H1 (cell line): ENCODE measurements around the gene GAS7. TPM values are rescaled to one million over a fixed set of nuclear protein-coding genes. Genes with fewer than 3 reads are reported as not detected.

ENCODE experiments used
- CTCF ChIA-PET: fragments of 300-600 bp; sonication (Branson Sonifier 250); formaldehyde crosslinking; loops from one replicate; lab custom pipeline; 2021; ENCODE audit not compliant: partially characterized antibody; lab: Charles Lee
- POLR2A ChIA-PET: fragments of 300-600 bp; sonication (Branson Sonifier 250); formaldehyde crosslinking; loops from one replicate; lab custom pipeline; 2021; ENCODE audit warnings: inconsistent platforms; ENCODE audit not compliant: partially characterized antibody; lab: Charles Lee
- DNase-seq, 2 experiments: peaks; one replicate each; pipeline versions ENCODE4 v3.0.0 to v3.0.0-alpha.2; 2010 to 2022; ENCODE audit warnings: low spot score in 2 of 2, low read depth in 1 of 2, mixed read lengths in 1 of 2
- FAIRE-seq: peaks from 2 replicates; lab custom pipeline; 2011; peaks lifted over from hg19 to GRCh38; lab: Jason Lieb, UNC
- H2AFZ ChIP-seq: 2 replicates; pipeline ENCODE4 v1.8.1; 2012; ENCODE audit warnings: low read length, inconsistent platforms
- H2AK5ac ChIP-seq: 2 replicates; pipeline ENCODE4 v1.6.1; 2013; ENCODE audit warnings: low read depth, low read length
- H2BK120ac ChIP-seq: replicated peaks from 2 replicates; pipeline ENCODE3; 2013; ENCODE audit warnings: low read depth, low read length, inconsistent platforms
- H2BK12ac ChIP-seq: 2 replicates; pipeline ENCODE4 v1.6.1; 2013; ENCODE audit warnings: low read depth, low read length
- H2BK15ac ChIP-seq: 2 replicates; pipeline ENCODE4 v1.6.1; 2013; ENCODE audit warnings: low read length
- H2BK20ac ChIP-seq: 2 replicates; pipeline ENCODE4 v1.6.1; 2013; ENCODE audit warnings: low read length
- H2BK5ac ChIP-seq: 2 replicates; pipeline ENCODE4 v1.6.1; 2013; ENCODE audit warnings: low read depth, low read length
- H3K14ac ChIP-seq: 2 replicates; pipeline ENCODE4 v1.6.1; 2013; ENCODE audit warnings: inconsistent platforms; ENCODE audit not compliant: insufficient read length
- H3K18ac ChIP-seq: 2 replicates; pipeline ENCODE4 v1.6.1; 2013; ENCODE audit warnings: low read length; ENCODE audit errors: extremely low read depth
- H3K23ac ChIP-seq: 2 replicates; pipeline ENCODE4 v1.6.1; 2013; ENCODE audit warnings: inconsistent platforms; ENCODE audit not compliant: insufficient read length
- H3K23me2 ChIP-seq: 2 replicates; pipeline ENCODE4 v1.6.1; 2013; ENCODE audit warnings: low read depth, low read length
- H3K27ac ChIP-seq: 2 replicates; pipeline ENCODE4 v1.6.1; 2011; ENCODE audit warnings: low read depth, low read length, inconsistent platforms
- H3K27me3 ChIP-seq, 4 experiments: replicated peaks in 1 of 4; 1 replicate in 1 of 4; 2 replicates in 3 of 4; pipeline versions ENCODE4 v1.6.1 to v1.8.1; 2011 to 2013; ENCODE audit warnings: low read length in 3 of 4, mild to moderate bottlenecking in 3 of 4, inconsistent platforms in 2 of 4, mixed read lengths in 2 of 4, moderate library complexity in 1 of 4; ENCODE audit not compliant: control insufficient read depth in 3 of 4, insufficient read depth in 3 of 4; ENCODE audit errors: extremely low read depth in 1 of 4
- H3K36me3 ChIP-seq, 4 experiments: 2 replicates each; pipeline versions ENCODE4 v1.6.1 to v1.8.1; 2011 to 2013; ENCODE audit warnings: mild to moderate bottlenecking in 4 of 4, low read length in 3 of 4, moderate library complexity in 2 of 4, control low read depth in 1 of 4, inconsistent platforms in 1 of 4; ENCODE audit not compliant: insufficient read depth in 4 of 4, control insufficient read depth in 2 of 4
- H3K4ac ChIP-seq: replicated peaks from 2 replicates; pipeline ENCODE3; 2013; ENCODE audit warnings: low read length, low read depth, mixed read lengths, inconsistent platforms; ENCODE audit not compliant: insufficient read length
- H3K4me1 ChIP-seq, 4 experiments: replicated peaks in 1 of 4; 1 replicate in 1 of 4; 2 replicates in 3 of 4; pipeline versions ENCODE4 v1.6.1 to v1.8.1; 2011 to 2013; ENCODE audit warnings: low read length in 3 of 4, inconsistent platforms in 2 of 4, mixed read lengths in 1 of 4; ENCODE audit not compliant: insufficient read depth in 4 of 4, control insufficient read depth in 3 of 4
- H3K4me2 ChIP-seq, 2 experiments: 2 replicates each; pipeline versions ENCODE4 v1.6.1 to v1.8.1; 2011 to 2013; ENCODE audit warnings: low read depth in 2 of 2, low read length in 2 of 2, control low read depth in 1 of 2, inconsistent platforms in 1 of 2, mild to moderate bottlenecking in 1 of 2; ENCODE audit not compliant: insufficient read depth in 1 of 2
- H3K4me3 ChIP-seq, 4 experiments: fragments of 200-600, 300-600 bp in 1 of 4; sonication (generic), shearing (Covaris generic), sonication (Bioruptor Twin) in 1 of 4; 2 replicates each; pipeline versions ENCODE4 v1.5.1 to v1.8.1; 2011 to 2016; ENCODE audit warnings: low read length in 4 of 4, low read depth in 3 of 4, control low read depth in 2 of 4, inconsistent platforms in 2 of 4, mild to moderate bottlenecking in 2 of 4, mixed read lengths in 1 of 4, moderate library complexity in 1 of 4; ENCODE audit not compliant: insufficient read depth in 2 of 4; ENCODE audit errors: extremely low read depth in 1 of 4
- H3K56ac ChIP-seq: replicated peaks from 2 replicates; pipeline ENCODE3; 2013; ENCODE audit warnings: low read depth, mild to moderate bottlenecking, mixed read lengths, low read length, inconsistent platforms; ENCODE audit not compliant: insufficient read length
- H3K79me1 ChIP-seq: 2 replicates; pipeline ENCODE4 v1.6.1; 2013; ENCODE audit warnings: low read depth, low read length, control low read depth
- H3K79me2 ChIP-seq, 2 experiments: 2 replicates each; pipeline versions ENCODE4 v1.6.1 to v1.8.1; 2012 to 2013; ENCODE audit warnings: low read length in 2 of 2, mild to moderate bottlenecking in 2 of 2, inconsistent platforms in 1 of 2; ENCODE audit not compliant: insufficient read depth in 2 of 2, control insufficient read depth in 1 of 2
- H3K9ac ChIP-seq, 4 experiments: replicated peaks in 1 of 4; 1 replicate in 1 of 4; 2 replicates in 3 of 4; pipeline versions ENCODE4 v1.6.1 to v1.8.1; 2011 to 2013; ENCODE audit warnings: low read depth in 3 of 4, low read length in 3 of 4, control low read depth in 2 of 4, mild to moderate bottlenecking in 2 of 4, moderate library complexity in 2 of 4, inconsistent platforms in 1 of 4; ENCODE audit errors: extremely low read depth in 1 of 4
- H3K9me3 ChIP-seq, 2 experiments: 2 replicates each; pipeline versions ENCODE4 v1.6.1 to v1.8.1; 2012 to 2013; ENCODE audit warnings: mild to moderate bottlenecking in 2 of 2, moderate library complexity in 2 of 2, control low read depth in 1 of 2, inconsistent platforms in 1 of 2, low read depth in 1 of 2, low read length in 1 of 2, mixed read lengths in 1 of 2; ENCODE audit not compliant: insufficient read depth in 2 of 2
- H4K20me1 ChIP-seq, 2 experiments: replicated peaks in 1 of 2; 2 replicates each; pipeline versions ENCODE3 to v1.8.1; 2011 to 2013; ENCODE audit warnings: inconsistent platforms in 2 of 2, low read length in 2 of 2, mild to moderate bottlenecking in 1 of 2; ENCODE audit not compliant: insufficient read depth in 2 of 2, control insufficient read depth in 1 of 2
- H4K5ac ChIP-seq: 2 replicates; pipeline ENCODE4 v1.6.1; 2013; ENCODE audit warnings: low read length, low read depth, mixed read lengths, inconsistent platforms; ENCODE audit not compliant: insufficient read length
- H4K8ac ChIP-seq: 2 replicates; pipeline ENCODE4 v1.8.0; 2013; ENCODE audit warnings: mild to moderate bottlenecking, moderate library complexity, low read length, inconsistent platforms; ENCODE audit not compliant: insufficient read depth; ENCODE audit errors: extremely low read depth
- H4K91ac ChIP-seq: replicated peaks from 2 replicates; pipeline ENCODE3; 2013; ENCODE audit warnings: low read length, mixed read lengths, inconsistent platforms; ENCODE audit not compliant: insufficient read length
- BACH1 ChIP-seq: IDR thresholded peaks from 2 replicates; pipeline ENCODE4 v1.6.1; 2012; ENCODE audit warnings: low read length, improper control_type of control experiment
- EGR1 ChIP-seq: IDR thresholded peaks from 2 replicates; pipeline ENCODE4 v1.6.1; 2011; ENCODE audit warnings: low read depth, low read length, borderline replicate concordance
- EP300 ChIP-seq, 2 experiments: IDR thresholded peaks; 1 replicate in 1 of 2; 2 replicates in 1 of 2; pipeline ENCODE4 v1.6.1; 2011 to 2012; ENCODE audit warnings: low read depth in 2 of 2, low read length in 2 of 2, mild to moderate bottlenecking in 2 of 2, borderline replicate concordance in 1 of 2, inconsistent platforms in 1 of 2, moderate library complexity in 1 of 2
- HDAC6 ChIP-seq: IDR thresholded peaks from one replicate; pipeline ENCODE4 v1.7.1; 2012; ENCODE audit warnings: low read depth, mild to moderate bottlenecking, inconsistent platforms, low read length, moderate library complexity
- NRF1 ChIP-seq: IDR thresholded peaks from 2 replicates; pipeline ENCODE4 v1.6.1; 2011; ENCODE audit warnings: mild to moderate bottlenecking, low read depth, low read length, improper control_type of control experiment
- POU5F1 ChIP-seq: IDR thresholded peaks from 2 replicates; pipeline ENCODE4 v1.6.1; 2011; ENCODE audit warnings: low read depth, mild to moderate bottlenecking, low read length, moderate library complexity
- RBBP5 ChIP-seq: IDR thresholded peaks from 2 replicates; pipeline ENCODE4 v1.7.1; 2012; ENCODE audit warnings: low read depth, mild to moderate bottlenecking, inconsistent platforms, low read length, moderate library complexity, borderline replicate concordance
- SIX5 ChIP-seq: IDR thresholded peaks from 2 replicates; pipeline ENCODE4 v1.6.1; 2011; ENCODE audit warnings: mild to moderate bottlenecking, low read depth, low read length
- WGBS, 2 experiments: shearing (Covaris generic) in 1 of 2; methylation state at CpG; one replicate each; pipeline versions ENCODE4 v1.1.6 to v1.1.7; 2013 to 2015; ENCODE audit warnings: low lambda C conversion rate in 2 of 2, mixed read lengths in 2 of 2, inconsistent platforms in 1 of 2, low coverage in 1 of 2, missing lambda C conversion rate in 1 of 2; ENCODE audit not compliant: insufficient replicate concordance in 2 of 2, insufficient coverage in 1 of 2, insufficient read length in 1 of 2; ENCODE audit errors: extremely low coverage in 1 of 2, missing lambda C conversion rate in 1 of 2; 5-methylcytosine and 5-hydroxymethylcytosine counted together
- polyA plus RNA-seq, 7 experiments: library from polyadenylated mRNA; depleted of rRNA in 3 of 7; stranded (reverse) in 5 of 7; unstranded in 2 of 7; fragments of >200 nt in 5 of 7; fragments of 200-250 nt in 2 of 7; gene quantifications; 1 replicate in 5 of 7; 2 replicates in 1 of 7; 4 replicates in 1 of 7; pipeline versions ENCODE4 v1.2.1 to v1.2.3, GENCODE V29; 2011 to 2013; ENCODE audit warnings: missing spikeins in 2 of 7, mixed read lengths in 2 of 7
- total RNA-seq: library from RNA; stranded (reverse); fragmentation: NEBNext Ultra II Directional; extraction: Animal tissue kit (Norgen Biotek cat#: 25700); gene quantifications from 2 replicates; pipeline ENCODE4 v1.2.1, GENCODE V29; 2021
- TF ChIP-seq, protein P1 (sequence below): IDR thresholded peaks from 2 replicates; pipeline ENCODE4 v1.6.1; 2012; ENCODE audit warnings: inconsistent platforms

Gene GAS7
- total and polyA plus RNA-seq, 2 of the 8 experiments (the other 6 are each of a cell fraction or from before 2014, with no cell fraction given): 5.0 to 14.5 TPM

DNA sequence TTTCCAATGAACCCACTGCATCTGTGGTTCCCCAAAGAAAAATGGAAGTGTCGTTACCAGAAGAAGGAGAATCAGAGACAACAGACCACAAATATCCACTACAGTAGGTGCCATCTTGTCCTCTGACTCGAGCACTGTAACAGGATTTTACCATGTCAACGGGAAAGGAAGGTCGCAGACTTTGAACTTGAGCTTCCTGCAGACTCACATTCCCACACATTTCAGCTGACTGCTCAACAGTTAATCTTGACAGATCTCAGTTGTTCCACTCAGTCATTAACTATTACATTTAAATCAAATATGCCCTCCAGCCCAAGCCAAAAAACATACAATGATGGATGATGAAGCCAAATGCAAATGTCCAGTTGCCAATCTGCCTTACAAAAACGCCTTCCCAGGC lies 37.0 kb downstream of the GAS7 start:
- Histone ChIP-seq H3K23ac (no peak overlapping the region), H2BK15ac (no peak overlapping the region), H2BK12ac (no peak overlapping the region), H2BK20ac (no peak overlapping the region; the same call in 1 of the 2 replicates), H3K27me3 (no peaks in the 10 kb centered on the region), H3K4ac (no peak overlapping the region), H2BK120ac (no peak overlapping the region), H4K5ac (no peak overlapping the region), H3K9ac (no peak overlapping the region), H3K4me1 (no peaks in the 10 kb centered on the region), H2AK5ac (no peak overlapping the region; the same call in 1 of the 2 replicates), H3K4me3 (no peak overlapping the region), H3K23me2 (no peaks in the 10 kb centered on the region; the same call in 1 of the 2 replicates), H4K91ac (no peak overlapping the region), H3K9me3 (no peaks in the 10 kb centered on the region), H3K79me2 (no peaks in the 10 kb centered on the region), H3K36me3 (no peaks in the 10 kb centered on the region), H3K79me1 (no peaks in the 10 kb centered on the region), H4K8ac (no peak overlapping the region), H3K14ac (no peak overlapping the region), H3K4me2 (no peak overlapping the region), H3K56ac (no peak overlapping the region), H2BK5ac (no peak overlapping the region), H2AFZ (no peak overlapping the region), H4K20me1 (no peaks in the 10 kb centered on the region), H3K27ac (no peak overlapping the region), H3K18ac (no peak overlapping the region)
- no peak for DNase-seq
- no peak for FAIRE-seq
- WGBS, 2 experiments: 91% methylated on average over 5 of the region's 5 CpGs; no CpG with 5 or more reads in 1 of the 2 experiments
- CTCF ChIA-PET: interaction anchor here (1.0 to 2.5 kb wide), 2 partner anchors 27 to 178 kb away, joined by 3 to 5 read pairs; no protein-coding TSS in a partner anchor
- POLR2A ChIA-PET: interaction anchor here (0.7 kb wide), 1 partner anchor 10 kb away, joined by 3 read pairs; no protein-coding TSS in a partner anchor
- TF ChIP-seq EP300 (IDR thresholded peaks at IDR 0.05; ENCODE audit: borderline replicate concordance in 1 of 2, low read depth in 2 of 2, low read length in 2 of 2) (no peak), NRF1 (no peak), POU5F1 (no peak), EGR1 (no peak), SIX5 (no peak), BACH1 (no peak), HDAC6 (no peak), RBBP5 (no peak)
- TF ChIP-seq, protein P1, sequence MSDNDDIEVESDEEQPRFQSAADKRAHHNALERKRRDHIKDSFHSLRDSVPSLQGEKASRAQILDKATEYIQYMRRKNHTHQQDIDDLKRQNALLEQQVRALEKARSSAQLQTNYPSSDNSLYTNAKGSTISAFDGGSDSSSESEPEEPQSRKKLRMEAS: no peak
